ENCODE measurements around the gene GALNT6.

DNA sequence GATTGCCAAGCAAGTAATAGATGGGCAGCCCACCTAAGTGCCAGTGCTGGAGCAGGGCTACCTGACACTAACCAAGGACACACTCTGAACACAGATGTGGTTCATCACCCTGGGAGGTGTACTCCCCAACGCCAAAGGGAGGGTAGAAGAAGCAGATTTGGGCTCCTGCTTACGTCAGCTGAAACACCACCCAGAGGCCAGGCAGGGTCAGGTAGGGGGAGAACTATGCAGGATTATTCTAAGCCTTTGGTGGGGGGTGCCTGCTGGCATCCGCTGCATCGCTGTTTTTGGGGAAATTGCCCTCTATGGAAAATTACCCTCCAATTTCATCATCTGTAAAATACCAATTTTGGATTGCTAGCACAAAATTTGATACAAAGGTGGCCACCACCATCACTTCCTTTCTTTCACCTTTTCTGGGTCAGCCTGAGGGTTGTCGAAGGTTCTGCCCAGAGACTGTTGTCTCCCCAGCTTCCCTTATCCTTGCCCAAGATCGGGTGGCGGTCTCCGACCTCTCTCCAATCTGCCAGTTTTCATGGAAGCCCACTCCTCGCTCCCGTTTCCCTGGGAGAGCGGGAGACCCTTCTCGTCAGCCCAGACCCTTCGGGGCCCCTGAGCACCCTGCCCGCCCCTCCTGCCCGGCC lies 67.8 kb downstream of the GALNT6 start:
- TF ChIP-seq, protein P1, sequence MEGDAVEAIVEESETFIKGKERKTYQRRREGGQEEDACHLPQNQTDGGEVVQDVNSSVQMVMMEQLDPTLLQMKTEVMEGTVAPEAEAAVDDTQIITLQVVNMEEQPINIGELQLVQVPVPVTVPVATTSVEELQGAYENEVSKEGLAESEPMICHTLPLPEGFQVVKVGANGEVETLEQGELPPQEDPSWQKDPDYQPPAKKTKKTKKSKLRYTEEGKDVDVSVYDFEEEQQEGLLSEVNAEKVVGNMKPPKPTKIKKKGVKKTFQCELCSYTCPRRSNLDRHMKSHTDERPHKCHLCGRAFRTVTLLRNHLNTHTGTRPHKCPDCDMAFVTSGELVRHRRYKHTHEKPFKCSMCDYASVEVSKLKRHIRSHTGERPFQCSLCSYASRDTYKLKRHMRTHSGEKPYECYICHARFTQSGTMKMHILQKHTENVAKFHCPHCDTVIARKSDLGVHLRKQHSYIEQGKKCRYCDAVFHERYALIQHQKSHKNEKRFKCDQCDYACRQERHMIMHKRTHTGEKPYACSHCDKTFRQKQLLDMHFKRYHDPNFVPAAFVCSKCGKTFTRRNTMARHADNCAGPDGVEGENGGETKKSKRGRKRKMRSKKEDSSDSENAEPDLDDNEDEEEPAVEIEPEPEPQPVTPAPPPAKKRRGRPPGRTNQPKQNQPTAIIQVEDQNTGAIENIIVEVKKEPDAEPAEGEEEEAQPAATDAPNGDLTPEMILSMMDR (IDR thresholded peaks at IDR 0.05; ENCODE audit: poor library complexity, severe bottlenecking) = no peak
- no peak for TF ChIP-seq SMC3 (conservative IDR thresholded peaks at IDR 0.05; ENCODE audit: poor library complexity)
- TF ChIP-seq EZH2 (IDR thresholded peaks at IDR 0.05; ENCODE audit: borderline replicate concordance, insufficient read depth, low read length, poor library complexity, severe bottlenecking) = no peak
